ENCODE measurements around the gene TSGA10IP.

DNA sequence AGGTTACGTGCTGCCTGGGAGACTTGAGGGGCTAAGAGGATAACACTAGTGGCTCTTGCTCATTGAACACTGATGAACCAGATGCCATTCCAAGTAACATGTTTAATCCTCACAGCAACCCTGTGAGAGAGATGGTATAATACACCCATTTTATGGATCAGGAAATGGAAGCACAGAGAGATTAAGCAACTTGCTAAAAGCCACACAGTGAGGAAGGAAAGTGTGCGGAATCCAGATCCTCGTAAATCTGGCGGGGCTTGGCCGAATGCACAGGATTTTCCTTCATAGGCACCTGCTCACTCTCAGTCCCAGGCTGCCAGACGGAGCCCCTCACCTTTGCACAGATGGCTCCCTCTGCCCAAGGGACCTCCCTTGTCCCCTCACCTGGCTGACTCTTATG, 37.4 kb upstream of the TSGA10IP start:
- TF ChIP-seq, protein P1, sequence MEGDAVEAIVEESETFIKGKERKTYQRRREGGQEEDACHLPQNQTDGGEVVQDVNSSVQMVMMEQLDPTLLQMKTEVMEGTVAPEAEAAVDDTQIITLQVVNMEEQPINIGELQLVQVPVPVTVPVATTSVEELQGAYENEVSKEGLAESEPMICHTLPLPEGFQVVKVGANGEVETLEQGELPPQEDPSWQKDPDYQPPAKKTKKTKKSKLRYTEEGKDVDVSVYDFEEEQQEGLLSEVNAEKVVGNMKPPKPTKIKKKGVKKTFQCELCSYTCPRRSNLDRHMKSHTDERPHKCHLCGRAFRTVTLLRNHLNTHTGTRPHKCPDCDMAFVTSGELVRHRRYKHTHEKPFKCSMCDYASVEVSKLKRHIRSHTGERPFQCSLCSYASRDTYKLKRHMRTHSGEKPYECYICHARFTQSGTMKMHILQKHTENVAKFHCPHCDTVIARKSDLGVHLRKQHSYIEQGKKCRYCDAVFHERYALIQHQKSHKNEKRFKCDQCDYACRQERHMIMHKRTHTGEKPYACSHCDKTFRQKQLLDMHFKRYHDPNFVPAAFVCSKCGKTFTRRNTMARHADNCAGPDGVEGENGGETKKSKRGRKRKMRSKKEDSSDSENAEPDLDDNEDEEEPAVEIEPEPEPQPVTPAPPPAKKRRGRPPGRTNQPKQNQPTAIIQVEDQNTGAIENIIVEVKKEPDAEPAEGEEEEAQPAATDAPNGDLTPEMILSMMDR (IDR thresholded peaks at IDR 0.05; ENCODE audit: low read length): no peak
- TF ChIP-seq EZH2 (IDR thresholded peaks at IDR 0.05; ENCODE audit: borderline replicate concordance, low read length): no peak
